ENCODE data around the gene ZP2. TPM values are rescaled to one million over a fixed set of nuclear protein-coding genes. Genes with fewer than 3 reads are reported as not detected.

The ZP2 gene
- total RNA-seq, 1 experiment from 2014 or later, result not detected

DNA sequence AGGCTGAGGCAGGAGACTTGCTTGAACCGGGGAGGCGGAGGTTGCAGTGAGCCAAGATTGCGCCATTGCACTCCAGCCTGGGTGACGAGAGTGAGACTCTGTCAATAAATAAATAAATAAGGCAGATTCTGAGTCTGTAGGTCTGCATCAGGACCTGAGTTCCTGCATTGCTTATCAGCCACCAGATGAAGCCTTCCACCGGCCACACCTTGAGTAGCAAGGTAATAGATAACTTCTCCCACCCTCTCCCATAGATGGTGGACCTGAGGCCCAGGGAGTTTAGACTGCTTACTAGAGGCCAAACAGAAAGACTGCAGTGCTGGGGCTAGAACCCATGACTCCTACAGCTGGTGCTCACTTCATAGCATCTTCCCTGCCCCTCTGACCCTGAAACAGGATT is 22.1 kb downstream of the ZP2 start:
- Histone ChIP-seq H3K4me1 (ENCODE audit: control insufficient read depth in 1 of 2, insufficient read depth in 2 of 2, low read length in 2 of 2) (peaks cover 8 to 17% of the 10 kb centered on the region in 2 experiments; a peak in 3 of 4 replicates), H3K4me3 (replicated peaks in 1 of 2; ENCODE audit: low read depth in 1 of 2, low read length in 2 of 2) (peak overlapping the region in 1 of 2 experiments; percentile 54; a peak in 1 of 4 replicates), H3K9ac (ENCODE audit: low read length) (no peak overlapping the region), H2AFZ (ENCODE audit: low read depth, low read length, poor library complexity, severe bottlenecking) (peak overlapping the region; percentile 80), H4K20me1 (ENCODE audit: insufficient read depth) (no peaks in the 10 kb centered on the region), H3K27ac (ENCODE audit: low read depth, low read length) (no peak overlapping the region), H3K9me2 (ENCODE audit: insufficient read depth) (no peaks in the 10 kb centered on the region), H3K9me3 (ENCODE audit: control insufficient read depth in 1 of 2, insufficient read depth in 1 of 2, low read depth in 1 of 2, low read length in 2 of 2) (no peaks in the 10 kb centered on the region), H3K36me3 (ENCODE audit: control insufficient read depth in 1 of 2, insufficient read depth in 2 of 2, low read length in 2 of 2) (no peaks in the 10 kb centered on the region), H3K79me2 (ENCODE audit: insufficient read depth, low read length) (no peaks in the 10 kb centered on the region), H3K27me3 (ENCODE audit: insufficient read depth, low read length) (no peaks in the 10 kb centered on the region), H3K4me2 (ENCODE audit: low read length) (peak overlapping the region; percentile 89)
- TF ChIP-seq, protein P1, sequence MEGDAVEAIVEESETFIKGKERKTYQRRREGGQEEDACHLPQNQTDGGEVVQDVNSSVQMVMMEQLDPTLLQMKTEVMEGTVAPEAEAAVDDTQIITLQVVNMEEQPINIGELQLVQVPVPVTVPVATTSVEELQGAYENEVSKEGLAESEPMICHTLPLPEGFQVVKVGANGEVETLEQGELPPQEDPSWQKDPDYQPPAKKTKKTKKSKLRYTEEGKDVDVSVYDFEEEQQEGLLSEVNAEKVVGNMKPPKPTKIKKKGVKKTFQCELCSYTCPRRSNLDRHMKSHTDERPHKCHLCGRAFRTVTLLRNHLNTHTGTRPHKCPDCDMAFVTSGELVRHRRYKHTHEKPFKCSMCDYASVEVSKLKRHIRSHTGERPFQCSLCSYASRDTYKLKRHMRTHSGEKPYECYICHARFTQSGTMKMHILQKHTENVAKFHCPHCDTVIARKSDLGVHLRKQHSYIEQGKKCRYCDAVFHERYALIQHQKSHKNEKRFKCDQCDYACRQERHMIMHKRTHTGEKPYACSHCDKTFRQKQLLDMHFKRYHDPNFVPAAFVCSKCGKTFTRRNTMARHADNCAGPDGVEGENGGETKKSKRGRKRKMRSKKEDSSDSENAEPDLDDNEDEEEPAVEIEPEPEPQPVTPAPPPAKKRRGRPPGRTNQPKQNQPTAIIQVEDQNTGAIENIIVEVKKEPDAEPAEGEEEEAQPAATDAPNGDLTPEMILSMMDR (IDR thresholded peaks at IDR 0.05 in 2 of 3, conservative IDR thresholded peaks at IDR 0.05 in 1 of 3; ENCODE audit: borderline replicate concordance in 1 of 3, insufficient read depth in 1 of 3, low read depth in 2 of 3, low read length in 2 of 3), result no peak
- TF ChIP-seq, protein P2, sequence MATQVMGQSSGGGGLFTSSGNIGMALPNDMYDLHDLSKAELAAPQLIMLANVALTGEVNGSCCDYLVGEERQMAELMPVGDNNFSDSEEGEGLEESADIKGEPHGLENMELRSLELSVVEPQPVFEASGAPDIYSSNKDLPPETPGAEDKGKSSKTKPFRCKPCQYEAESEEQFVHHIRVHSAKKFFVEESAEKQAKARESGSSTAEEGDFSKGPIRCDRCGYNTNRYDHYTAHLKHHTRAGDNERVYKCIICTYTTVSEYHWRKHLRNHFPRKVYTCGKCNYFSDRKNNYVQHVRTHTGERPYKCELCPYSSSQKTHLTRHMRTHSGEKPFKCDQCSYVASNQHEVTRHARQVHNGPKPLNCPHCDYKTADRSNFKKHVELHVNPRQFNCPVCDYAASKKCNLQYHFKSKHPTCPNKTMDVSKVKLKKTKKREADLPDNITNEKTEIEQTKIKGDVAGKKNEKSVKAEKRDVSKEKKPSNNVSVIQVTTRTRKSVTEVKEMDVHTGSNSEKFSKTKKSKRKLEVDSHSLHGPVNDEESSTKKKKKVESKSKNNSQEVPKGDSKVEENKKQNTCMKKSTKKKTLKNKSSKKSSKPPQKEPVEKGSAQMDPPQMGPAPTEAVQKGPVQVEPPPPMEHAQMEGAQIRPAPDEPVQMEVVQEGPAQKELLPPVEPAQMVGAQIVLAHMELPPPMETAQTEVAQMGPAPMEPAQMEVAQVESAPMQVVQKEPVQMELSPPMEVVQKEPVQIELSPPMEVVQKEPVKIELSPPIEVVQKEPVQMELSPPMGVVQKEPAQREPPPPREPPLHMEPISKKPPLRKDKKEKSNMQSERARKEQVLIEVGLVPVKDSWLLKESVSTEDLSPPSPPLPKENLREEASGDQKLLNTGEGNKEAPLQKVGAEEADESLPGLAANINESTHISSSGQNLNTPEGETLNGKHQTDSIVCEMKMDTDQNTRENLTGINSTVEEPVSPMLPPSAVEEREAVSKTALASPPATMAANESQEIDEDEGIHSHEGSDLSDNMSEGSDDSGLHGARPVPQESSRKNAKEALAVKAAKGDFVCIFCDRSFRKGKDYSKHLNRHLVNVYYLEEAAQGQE (IDR thresholded peaks at IDR 0.05; ENCODE audit: low read depth), result no peak
- no peak for TF ChIP-seq RAD21 (IDR thresholded peaks at IDR 0.05; ENCODE audit: low read depth)
- no peak for TF ChIP-seq CBX3 (IDR thresholded peaks at IDR 0.05; ENCODE audit: low read depth)
- TF ChIP-seq SIN3A (IDR thresholded peaks at IDR 0.05; ENCODE audit: low read depth), result no peak
- ChIA-PET POLR2A (interaction anchor here (3.5 kb wide), 1 partner anchor 112 kb away, joined by 18 read pairs; no protein-coding TSS in a partner anchor), RAD21 (ENCODE audit: low non-redundant PET in 1 of 2, low total read pairs in 2 of 2, uncharacterized antibody in 2 of 2, unreplicated experiment in 2 of 2) (interaction anchor here (0.7 to 2.3 kb wide), 6 partner anchors 72 to 1280 kb away, joined by 3 to 11 read pairs (median 4); no protein-coding TSS in a partner anchor), CTCF (interaction anchor here (0.9 to 5.9 kb wide), 16 partner anchors 10 to 382 kb away, joined by 3 to 101 read pairs (median 4); partner anchors contain the start of gene CRYM)
- no peak for DNase-seq (ENCODE audit: low read depth, low spot score)
- 0 out of 2 replicates have a peak, but pooled peaks have one; percentile 4 for ATAC-seq
- intact Hi-C loops (cut with micrococcal nuclease), result no loop called here
- no TSS peak for BruUV-seq (replicated peaks)

All from HCT116 (cell line).